ENCODE measurements around the gene ADAP2. TPM values are rescaled to one million over a fixed set of nuclear protein-coding genes. Genes with fewer than 3 reads are reported as not detected.
"Not testable (repeated sequence)": the region's sequence is repeated elsewhere in the genome, so short reads cannot be mapped to it uniquely, and the experiment has no call there.

Gene ADAP2
- total and polyA plus RNA-seq, 10 donors, result 10.3 to 79.7 (median 57.8) TPM

DNA sequence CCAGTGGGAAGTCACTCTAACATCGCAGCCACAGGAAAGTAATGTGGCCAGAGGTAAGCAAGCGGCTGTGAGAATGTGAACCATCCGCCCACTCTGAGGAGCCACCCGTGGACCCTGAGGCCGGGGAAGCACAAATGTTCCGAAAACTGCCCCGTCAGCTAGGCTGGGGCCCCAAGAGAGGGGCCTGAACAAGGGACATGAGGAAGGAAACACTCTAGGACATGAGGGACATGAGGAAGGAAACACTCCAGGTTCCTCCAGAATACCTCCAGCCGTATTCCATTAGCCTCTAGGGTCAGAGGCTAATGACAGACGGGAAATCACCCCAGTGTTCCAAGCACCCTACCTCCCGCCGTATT, 16.0 kb upstream of the ADAP2 start:
- no peaks in the 10 kb centered on the region for H3K27me3 ChIP-seq (replicated peaks in 1 of 7)
- DNase-seq, result no peak
- WGBS, 5 donors, result 0 to 2% (median 1%) methylated on average over 10 to 11 of the region's 11 CpGs
- H3K9me3 ChIP-seq, result no peaks in the 10 kb centered on the region
- H3K27ac ChIP-seq, result peak overlapping the region; percentile 82 to 93 (median 86)
- H3K4me3 ChIP-seq, result peak overlapping the region; percentile 65 to 90 (median 70)
- H3K36me3 ChIP-seq, result peaks cover 0 to 39% (median 5%) of the 10 kb centered on the region in 6 donors
- H3K4me1 ChIP-seq, result peaks cover 15 to 75% (median 37%) of the 10 kb centered on the region in 6 donors
- no peak for TF ChIP-seq POLR2A (IDR thresholded peaks at IDR 0.05)
- no peak for TF ChIP-seq POLR2AphosphoS5 (IDR thresholded peaks at IDR 0.05)
- no peak for TF ChIP-seq CTCF (IDR thresholded peaks at IDR 0.05 in 8 of 11, conservative IDR thresholded peaks at IDR 0.05 in 3 of 11)
- intact Hi-C loops (cut with DNase I; ENCODE audit: low total_unique reads), result loop anchor here (5.0 to 10.0 kb wide), 2 partner anchors 62 to 309 kb away; no protein-coding TSS in a partner anchor

GRCh38 chr17:30906101-30906911, 15.4 kb upstream of the ADAP2 start, which contains the start of gene TEFM:
TEFM (minus strand) TSS chr17:30906238; CDS start chr17:30906198, 40 bp downstream.
- intact Hi-C loops (cut with DNase I; ENCODE audit: low total_unique reads), result loop anchor here (5.0 to 10.0 kb wide), 2 partner anchors 61 to 308 kb away; no protein-coding TSS in a partner anchor
- no peaks in the 10 kb centered on the region for H3K27me3 ChIP-seq (replicated peaks in 1 of 7)
- no peaks in the 10 kb centered on the region for H3K9me3 ChIP-seq
- DNase-seq, result peak; percentile 96
- peak within 1 kb of the TSS; percentile 82 to 93 (median 86) for H3K27ac ChIP-seq
- H3K36me3 ChIP-seq, result peaks cover 0 to 33% (median 2%) of the 10 kb centered on the region in 6 donors
- peaks cover 15 to 69% (median 34%) of the 10 kb centered on the region in 6 donors for H3K4me1 ChIP-seq
- WGBS, 5 donors, result 0 to 1% (median 0%) methylated on average over 22 to 47 of the region's 47 CpGs
- H3K4me3 ChIP-seq, result peak within 1 kb of the TSS; percentile 65 to 90 (median 70)
- peak; percentile 93 to 94 (median 93) for TF ChIP-seq POLR2AphosphoS5 (IDR thresholded peaks at IDR 0.05)
- peak in 2 of 3 donors; percentile 7 to 80 for TF ChIP-seq POLR2A (IDR thresholded peaks at IDR 0.05)
- peak in 2 of 11 experiments; percentile 15 to 21 for TF ChIP-seq CTCF (IDR thresholded peaks at IDR 0.05 in 8 of 11, conservative IDR thresholded peaks at IDR 0.05 in 3 of 11)

DNA sequence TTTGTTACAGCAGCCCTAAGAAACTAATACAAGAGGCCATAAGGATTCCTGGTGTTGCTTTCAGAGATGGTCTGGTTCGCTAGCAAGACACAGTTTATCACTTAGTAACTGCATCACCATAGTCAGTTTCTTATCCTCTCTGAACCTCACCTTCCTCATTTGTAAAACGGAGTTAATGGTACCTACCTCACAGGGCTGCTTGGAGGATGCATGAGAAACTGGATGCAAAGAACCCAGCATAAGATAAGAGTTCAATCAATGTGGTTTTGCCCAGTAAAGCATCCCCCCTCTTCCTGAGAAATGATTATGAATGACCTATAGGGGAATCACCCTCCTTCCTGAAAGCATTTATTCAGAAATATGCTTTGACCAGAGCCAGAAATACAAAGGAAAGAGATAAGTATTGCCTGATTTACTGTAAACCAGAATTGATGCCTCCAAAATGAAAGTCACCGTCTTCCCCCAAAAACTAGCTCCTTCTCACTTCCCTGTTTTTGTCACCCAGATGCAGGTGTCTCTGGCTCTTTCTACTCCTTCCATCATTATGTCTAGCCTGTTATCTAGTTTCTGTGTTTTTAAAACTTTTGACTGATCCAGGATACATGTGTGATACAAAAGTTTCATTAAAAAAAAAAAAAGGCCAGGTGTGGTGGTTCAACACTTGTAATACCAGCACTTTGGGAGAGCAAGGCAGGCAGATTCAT, 12.9 kb upstream of the ADAP2 start:
- no peak overlapping the region for H3K4me3 ChIP-seq
- peaks cover 15 to 50% (median 29%) of the 10 kb centered on the region in 6 donors for H3K4me1 ChIP-seq
- 55 to 73% (median 71%) methylated on average over 3 of the region's 3 CpGs for WGBS, 5 donors
- H3K9me3 ChIP-seq, result no peaks in the 10 kb centered on the region
- no peak for DNase-seq
- intact Hi-C loops (cut with DNase I; ENCODE audit: low total_unique reads), result loop anchor here (5.0 to 10.0 kb wide), 2 partner anchors 58 to 306 kb away; no protein-coding TSS in a partner anchor
- H3K27me3 ChIP-seq (replicated peaks in 1 of 7), result no peaks in the 10 kb centered on the region
- peaks cover 0 to 8% (median 0%) of the 10 kb centered on the region in 6 donors for H3K36me3 ChIP-seq
- peak overlapping the region in 1 of 8 donors; percentile 11 for H3K27ac ChIP-seq
- TF ChIP-seq POLR2A (IDR thresholded peaks at IDR 0.05) (no peak), CTCF (IDR thresholded peaks at IDR 0.05 in 8 of 11, conservative IDR thresholded peaks at IDR 0.05 in 3 of 11) (no peak), POLR2AphosphoS5 (IDR thresholded peaks at IDR 0.05) (no peak)

GRCh38 chr17:30910151-30910550, 11.6 kb upstream of the ADAP2 start:
- DNase-seq; H3K36me3 ChIP-seq; intact Hi-C loops (cut with DNase I; ENCODE audit: low total_unique reads); H3K4me3 ChIP-seq; H3K9me3 ChIP-seq; H3K27ac ChIP-seq; H3K27me3 ChIP-seq (replicated peaks in 1 of 7): not testable (repeated sequence)
- H3K4me1 ChIP-seq, result peaks cover 12 to 37% (median 21%) of the 10 kb centered on the region in 6 donors
- WGBS, 5 donors, result 94 to 100% (median 98%) methylated on average over 7 of the region's 7 CpGs
